ENCODE measurements around the gene SOS1.
"Not testable (repeated sequence)": the region's sequence is repeated elsewhere in the genome, so short reads cannot be mapped to it uniquely, and the experiment has no call there.

SOS1 gene

DNA sequence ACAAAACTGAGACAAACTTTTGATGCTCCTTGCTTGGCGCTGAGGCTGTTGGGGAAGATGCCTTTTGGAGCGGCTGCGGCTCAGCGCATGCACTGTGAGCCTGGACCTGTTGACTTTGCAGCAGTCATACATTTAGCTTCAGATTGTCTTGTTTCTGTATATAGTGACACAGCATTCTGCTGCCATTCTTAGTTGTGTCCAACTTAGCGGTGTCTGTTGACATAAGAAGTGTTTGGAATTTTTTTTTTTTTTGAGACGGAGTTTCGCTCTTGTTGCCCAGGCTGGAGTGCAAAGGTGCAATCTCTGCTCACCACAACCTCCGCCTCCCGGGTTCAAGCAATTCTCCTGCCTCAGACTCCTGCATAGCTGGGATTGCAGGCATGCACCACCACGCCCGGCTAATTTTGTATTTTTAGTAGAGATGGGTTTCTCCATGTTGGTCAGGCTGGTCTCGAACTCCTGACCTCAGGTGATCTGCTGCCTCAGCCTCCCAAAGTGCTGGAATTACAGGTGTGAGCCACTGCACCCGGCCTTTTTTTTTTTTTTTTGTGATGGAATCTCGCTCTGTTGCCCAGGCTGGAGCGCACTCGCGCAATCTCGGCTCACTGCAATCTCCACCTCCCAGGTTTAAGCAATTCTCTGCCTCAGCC is 17.5 kb upstream of the SOS1 start:
- not testable (repeated sequence) for DNase-seq

- no peak for DNase-seq
Measured at GRCh38 chr2:39136799-39137198, 15.9 kb upstream of the SOS1 start.

DNA sequence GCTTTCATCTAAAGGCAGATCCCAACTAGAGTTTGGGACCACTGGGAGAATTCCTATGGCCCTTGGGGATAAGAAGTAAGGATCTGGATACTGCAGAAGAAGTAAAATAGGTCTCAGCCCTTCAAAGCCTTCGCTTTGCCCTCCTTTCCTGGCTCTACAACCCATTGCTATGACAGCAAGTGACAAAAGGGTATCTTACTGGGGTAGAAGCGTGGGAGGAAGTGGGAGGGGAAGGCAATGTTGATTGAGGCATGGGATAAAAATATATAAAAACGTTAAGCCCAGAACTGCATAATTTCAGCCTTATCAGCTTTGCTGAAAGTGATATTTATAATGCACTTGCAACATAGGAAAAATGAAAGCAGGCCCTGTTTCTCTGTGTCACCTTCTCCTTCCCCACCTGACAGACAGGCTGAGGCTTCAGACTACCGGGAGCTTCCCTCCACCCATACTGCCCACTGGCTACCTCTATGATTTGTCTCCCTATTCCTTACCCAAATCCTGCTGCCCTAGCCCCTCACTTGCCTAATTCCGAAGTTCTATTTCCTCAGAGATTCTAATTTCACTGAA is 14.9 kb upstream of the SOS1 start:
- no peak for DNase-seq

- no peak for DNase-seq
Measured at GRCh38 chr2:39133215-39133851, 12.5 kb upstream of the SOS1 start.

GRCh38 chr2:39128919-39129391 is 8.1 kb upstream of the SOS1 start:
- no peak for DNase-seq

DNA sequence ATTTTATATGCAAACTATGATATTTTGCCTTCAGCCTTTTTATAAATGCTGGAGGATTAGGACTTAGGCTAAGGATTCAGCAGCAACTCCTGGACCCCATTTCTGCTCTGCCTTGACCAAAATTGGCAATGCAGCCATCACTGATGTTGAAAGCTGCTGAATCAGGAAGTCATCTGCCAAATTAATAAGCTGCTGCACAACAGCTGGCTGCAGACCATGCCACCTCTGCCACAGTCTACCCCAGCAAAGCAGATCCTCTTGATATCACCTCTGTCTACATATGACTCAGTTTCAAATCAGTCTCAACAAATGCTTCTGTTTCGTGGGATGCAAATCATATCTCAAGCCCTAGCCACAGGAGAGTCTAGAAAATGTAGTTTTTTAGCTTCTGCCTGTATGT is 7.1 kb upstream of the SOS1 start:
- DNase-seq, result no peak

DNA sequence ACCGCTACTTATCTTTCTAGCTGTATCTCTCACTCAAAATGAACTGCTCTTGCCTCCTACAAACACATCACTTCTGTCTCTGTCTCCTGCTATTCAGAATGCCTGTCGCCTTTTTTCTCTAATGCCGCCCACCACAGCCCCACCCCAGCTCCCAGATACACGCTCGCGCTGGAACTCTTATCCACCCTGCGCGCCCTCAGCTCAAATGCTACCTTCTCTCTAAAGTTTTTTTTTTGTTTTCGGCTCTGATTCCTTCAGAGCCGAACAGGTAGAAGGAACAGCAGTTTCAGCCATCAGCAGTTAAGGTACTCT is 3.9 kb upstream of the SOS1 start:
- no peak for DNase-seq

DNA sequence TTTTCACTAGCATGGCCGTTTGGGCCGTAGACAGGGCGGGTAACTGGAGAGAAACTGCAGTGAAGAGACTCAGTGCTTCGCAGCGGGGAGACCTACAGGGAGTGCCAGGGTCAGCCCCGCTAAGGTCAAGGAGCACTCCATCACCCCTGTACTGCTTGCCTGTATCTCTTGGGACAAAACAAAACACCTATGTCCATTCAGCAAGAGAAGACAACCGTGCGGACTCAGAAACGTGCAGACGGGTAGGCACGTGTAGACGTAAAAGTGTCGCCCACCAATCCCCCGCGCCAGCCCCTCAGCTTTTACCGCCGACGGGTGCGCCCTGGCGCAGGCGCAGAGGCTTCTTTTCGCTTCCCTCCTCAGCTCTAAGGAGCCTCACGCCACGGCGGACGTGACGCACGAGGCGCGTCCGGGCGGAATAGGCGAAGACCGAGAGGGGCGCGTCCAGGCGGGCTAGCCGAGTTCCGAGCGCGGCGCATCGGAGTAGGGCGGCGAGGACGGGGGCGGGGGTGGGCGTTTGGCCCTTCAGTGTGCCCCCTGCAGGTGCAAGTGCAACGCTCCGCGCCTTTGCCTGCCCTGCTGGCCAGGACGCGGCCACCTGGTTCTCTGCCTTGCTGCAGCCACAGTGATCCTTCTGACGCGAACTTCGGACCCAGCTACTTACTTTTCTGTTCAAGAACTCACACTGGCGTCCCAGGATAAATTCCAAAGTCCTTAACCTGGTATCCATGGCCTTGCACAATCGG is 3.3 kb upstream of the SOS1 start:
- DNase-seq, result peak; percentile 92

DNA sequence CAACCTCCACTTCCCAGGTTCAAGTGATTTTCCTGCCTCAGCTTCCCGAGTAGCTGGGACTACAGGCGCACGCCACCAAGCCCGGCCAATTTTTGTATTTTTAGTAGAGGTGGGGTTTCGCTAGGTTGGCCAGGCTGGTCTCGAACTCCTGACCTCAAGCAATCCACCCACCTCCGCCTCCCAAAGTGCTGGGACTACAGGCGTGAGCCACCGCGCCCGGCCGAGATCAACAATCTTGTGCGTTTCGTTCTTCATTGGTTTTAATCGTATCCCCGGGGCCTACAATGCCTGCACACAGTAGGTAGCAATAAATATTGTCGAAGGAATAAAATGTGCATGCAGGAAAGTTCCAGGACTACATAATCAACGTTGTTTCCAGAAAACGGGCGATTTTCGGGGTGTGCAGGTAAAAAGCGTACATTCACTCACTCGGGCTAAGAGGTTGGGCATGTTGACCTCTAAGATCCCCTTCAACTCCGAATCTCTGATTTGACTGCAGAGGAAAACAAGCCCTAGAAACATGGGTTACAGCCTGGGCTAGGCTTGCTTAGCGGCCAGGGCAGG is 2.7 kb upstream of the SOS1 start:
- no peak for DNase-seq

GRCh38 chr2:39121523-39122063 is 742 bp upstream of the SOS1 start:
- DNase-seq, result peak; percentile 72

DNA sequence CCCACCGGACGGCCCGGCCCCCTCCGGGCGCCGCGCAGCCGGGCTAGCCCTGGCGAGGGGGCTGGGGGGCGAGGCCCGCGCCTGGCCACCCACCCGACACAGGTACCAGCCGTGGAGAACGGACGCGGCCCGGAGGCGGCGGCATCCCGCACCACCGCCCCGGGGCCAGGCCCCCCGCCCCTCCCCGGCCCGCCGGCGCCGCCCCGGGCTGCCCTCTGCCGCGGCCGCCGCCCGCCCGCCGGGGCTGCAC is 405 bp downstream of the SOS1 start:
- no peak for DNase-seq

GRCh38 chr2:39119732-39120520 is 925 bp downstream of the SOS1 start:
- DNase-seq, result peak; percentile 2

DNA sequence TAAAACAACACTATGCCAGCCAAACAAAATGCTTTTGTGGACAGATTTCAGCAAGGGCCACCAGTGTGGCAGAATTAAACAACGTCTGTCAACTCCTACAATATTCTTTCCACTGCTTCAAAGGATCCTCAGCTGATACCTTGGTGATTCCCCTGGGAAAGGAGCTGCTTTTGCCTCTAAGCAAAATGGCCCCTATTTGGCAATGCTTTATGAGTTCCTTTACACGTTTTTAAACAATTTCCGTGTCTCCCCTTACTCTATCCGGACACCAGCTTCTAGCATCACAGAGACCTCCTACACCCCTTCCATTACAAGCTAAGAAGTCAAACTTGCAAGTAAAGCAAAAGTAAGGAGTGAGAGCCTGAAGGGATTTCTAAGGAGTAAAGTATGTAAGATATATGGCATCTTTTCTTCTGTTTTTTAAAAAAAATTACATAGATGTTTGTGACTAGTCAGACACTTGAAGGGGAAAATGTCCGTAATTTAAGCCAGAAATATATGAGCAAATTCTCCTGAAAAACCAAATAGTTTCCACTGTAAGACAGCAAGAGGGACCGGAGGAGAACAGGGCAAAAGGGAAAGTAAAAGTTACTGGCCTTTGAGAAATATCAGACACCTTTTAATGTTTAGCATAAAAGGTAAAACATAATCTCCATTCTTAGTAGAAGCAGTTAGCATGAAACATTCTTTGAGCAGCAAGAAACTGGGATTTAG is 1.9 kb downstream of the SOS1 start:
- no peak for DNase-seq

DNA sequence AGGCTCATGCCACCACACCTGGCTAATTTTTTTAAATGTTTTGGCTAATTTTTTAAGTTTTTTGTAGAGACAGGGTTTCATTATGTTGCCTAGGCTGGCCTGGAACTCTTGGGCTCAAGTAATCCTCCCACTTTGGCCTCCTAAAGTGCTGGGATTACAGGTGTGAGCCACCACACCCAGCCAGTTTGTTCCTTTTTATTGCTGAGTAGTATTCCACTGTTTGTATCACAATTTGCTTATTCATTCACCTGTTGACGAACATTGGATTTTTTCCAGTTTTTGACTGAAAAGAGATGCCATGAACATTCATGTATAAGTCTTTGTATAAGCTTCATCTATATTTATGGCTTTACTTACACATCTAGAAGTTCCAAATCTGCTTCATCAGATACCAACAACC is 5.3 kb downstream of the SOS1 start:
- DNase-seq, result no peak

GRCh38 chr2:39114771-39115170 is 6.1 kb downstream of the SOS1 start:
- DNase-seq, result no peak

DNA sequence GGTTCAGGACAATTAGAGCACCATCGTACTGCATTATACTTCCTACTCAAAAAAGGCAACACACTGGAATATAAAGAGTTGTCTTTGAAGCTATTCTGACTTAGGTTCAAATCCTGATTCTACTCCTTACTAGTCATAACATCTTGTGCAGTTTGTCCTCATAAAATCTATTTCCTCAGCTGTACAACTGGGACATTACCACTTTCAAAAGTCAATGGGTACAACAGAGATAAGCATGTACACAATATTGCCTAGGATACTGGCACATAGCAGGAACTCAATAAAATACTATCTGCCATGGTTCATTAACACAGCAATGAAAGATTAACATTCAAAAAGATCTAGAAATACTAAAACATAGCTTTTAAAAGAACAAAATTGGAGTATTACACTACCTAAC is 11.3 kb downstream of the SOS1 start:
- no peak for DNase-seq

GRCh38 chr2:39108377-39108776 is 12.5 kb downstream of the SOS1 start:
- no peak for DNase-seq

- DNase-seq, result no peak
Measured at GRCh38 chr2:39107724-39108273, 13.1 kb downstream of the SOS1 start.

DNA sequence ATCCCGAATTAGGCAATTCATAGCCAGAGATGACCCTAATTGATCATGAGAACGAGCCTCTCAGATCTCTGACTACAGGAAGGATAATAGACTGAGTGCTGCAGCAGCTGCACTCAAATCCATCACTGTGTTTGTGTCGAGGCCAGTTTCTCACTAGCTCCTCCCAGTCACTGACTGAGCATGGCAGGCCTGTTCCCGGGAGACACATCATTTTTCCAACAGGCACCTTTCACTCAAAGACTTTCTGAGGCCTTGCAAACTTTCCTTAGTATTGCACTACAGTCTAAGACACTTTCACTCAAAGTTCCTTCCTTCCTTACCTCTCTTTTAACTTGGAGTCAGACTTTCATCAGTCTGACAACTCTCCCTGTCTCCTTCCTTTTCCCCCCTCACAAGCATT is 13.7 kb downstream of the SOS1 start:
- no peak for DNase-seq

- DNase-seq, result no peak
Measured at GRCh38 chr2:39099870-39100728, 20.8 kb downstream of the SOS1 start.

All from NCI-H2029 (cell line).